H1 (cell line): ENCODE measurements around the gene METTL9. TPM values are rescaled to one million over a fixed set of nuclear protein-coding genes. Genes with fewer than 3 reads are reported as not detected.

Source experiments
- CTCF ChIA-PET: fragments of 300-600 bp; sonication (Branson Sonifier 250); formaldehyde crosslinking; loops from one replicate; lab custom pipeline; 2021; ENCODE audit not compliant: partially characterized antibody; lab: Charles Lee
- POLR2A ChIA-PET: fragments of 300-600 bp; sonication (Branson Sonifier 250); formaldehyde crosslinking; loops from one replicate; lab custom pipeline; 2021; ENCODE audit warnings: inconsistent platforms; ENCODE audit not compliant: partially characterized antibody; lab: Charles Lee
- DNase-seq, 2 experiments: peaks; one replicate each; pipeline versions ENCODE4 v3.0.0 to v3.0.0-alpha.2; 2010 to 2022; ENCODE audit warnings: low spot score in 2 of 2, low read depth in 1 of 2, mixed read lengths in 1 of 2
- FAIRE-seq: peaks from 2 replicates; lab custom pipeline; 2011; peaks lifted over from hg19 to GRCh38; lab: Jason Lieb, UNC
- H2AFZ ChIP-seq: 2 replicates; pipeline ENCODE4 v1.8.1; 2012; ENCODE audit warnings: low read length, inconsistent platforms
- H2AK5ac ChIP-seq: 2 replicates; pipeline ENCODE4 v1.6.1; 2013; ENCODE audit warnings: low read depth, low read length
- H2BK120ac ChIP-seq: replicated peaks from 2 replicates; pipeline ENCODE3; 2013; ENCODE audit warnings: low read depth, low read length, inconsistent platforms
- H2BK12ac ChIP-seq: 2 replicates; pipeline ENCODE4 v1.6.1; 2013; ENCODE audit warnings: low read depth, low read length
- H2BK15ac ChIP-seq: 2 replicates; pipeline ENCODE4 v1.6.1; 2013; ENCODE audit warnings: low read length
- H2BK20ac ChIP-seq: 2 replicates; pipeline ENCODE4 v1.6.1; 2013; ENCODE audit warnings: low read length
- H2BK5ac ChIP-seq: 2 replicates; pipeline ENCODE4 v1.6.1; 2013; ENCODE audit warnings: low read depth, low read length
- H3K14ac ChIP-seq: 2 replicates; pipeline ENCODE4 v1.6.1; 2013; ENCODE audit warnings: inconsistent platforms; ENCODE audit not compliant: insufficient read length
- H3K18ac ChIP-seq: 2 replicates; pipeline ENCODE4 v1.6.1; 2013; ENCODE audit warnings: low read length; ENCODE audit errors: extremely low read depth
- H3K23ac ChIP-seq: 2 replicates; pipeline ENCODE4 v1.6.1; 2013; ENCODE audit warnings: inconsistent platforms; ENCODE audit not compliant: insufficient read length
- H3K23me2 ChIP-seq: 2 replicates; pipeline ENCODE4 v1.6.1; 2013; ENCODE audit warnings: low read depth, low read length
- H3K27ac ChIP-seq: 2 replicates; pipeline ENCODE4 v1.6.1; 2011; ENCODE audit warnings: low read depth, low read length, inconsistent platforms
- H3K27me3 ChIP-seq, 4 experiments: replicated peaks in 1 of 4; 1 replicate in 1 of 4; 2 replicates in 3 of 4; pipeline versions ENCODE4 v1.6.1 to v1.8.1; 2011 to 2013; ENCODE audit warnings: low read length in 3 of 4, mild to moderate bottlenecking in 3 of 4, inconsistent platforms in 2 of 4, mixed read lengths in 2 of 4, moderate library complexity in 1 of 4; ENCODE audit not compliant: control insufficient read depth in 3 of 4, insufficient read depth in 3 of 4; ENCODE audit errors: extremely low read depth in 1 of 4
- H3K36me3 ChIP-seq, 4 experiments: 2 replicates each; pipeline versions ENCODE4 v1.6.1 to v1.8.1; 2011 to 2013; ENCODE audit warnings: mild to moderate bottlenecking in 4 of 4, low read length in 3 of 4, moderate library complexity in 2 of 4, control low read depth in 1 of 4, inconsistent platforms in 1 of 4; ENCODE audit not compliant: insufficient read depth in 4 of 4, control insufficient read depth in 2 of 4
- H3K4ac ChIP-seq: replicated peaks from 2 replicates; pipeline ENCODE3; 2013; ENCODE audit warnings: low read length, low read depth, mixed read lengths, inconsistent platforms; ENCODE audit not compliant: insufficient read length
- H3K4me1 ChIP-seq, 4 experiments: replicated peaks in 1 of 4; 1 replicate in 1 of 4; 2 replicates in 3 of 4; pipeline versions ENCODE4 v1.6.1 to v1.8.1; 2011 to 2013; ENCODE audit warnings: low read length in 3 of 4, inconsistent platforms in 2 of 4, mixed read lengths in 1 of 4; ENCODE audit not compliant: insufficient read depth in 4 of 4, control insufficient read depth in 3 of 4
- H3K4me2 ChIP-seq, 2 experiments: 2 replicates each; pipeline versions ENCODE4 v1.6.1 to v1.8.1; 2011 to 2013; ENCODE audit warnings: low read depth in 2 of 2, low read length in 2 of 2, control low read depth in 1 of 2, inconsistent platforms in 1 of 2, mild to moderate bottlenecking in 1 of 2; ENCODE audit not compliant: insufficient read depth in 1 of 2
- H3K4me3 ChIP-seq, 4 experiments: fragments of 200-600, 300-600 bp in 1 of 4; sonication (generic), shearing (Covaris generic), sonication (Bioruptor Twin) in 1 of 4; 2 replicates each; pipeline versions ENCODE4 v1.5.1 to v1.8.1; 2011 to 2016; ENCODE audit warnings: low read length in 4 of 4, low read depth in 3 of 4, control low read depth in 2 of 4, inconsistent platforms in 2 of 4, mild to moderate bottlenecking in 2 of 4, mixed read lengths in 1 of 4, moderate library complexity in 1 of 4; ENCODE audit not compliant: insufficient read depth in 2 of 4; ENCODE audit errors: extremely low read depth in 1 of 4
- H3K56ac ChIP-seq: replicated peaks from 2 replicates; pipeline ENCODE3; 2013; ENCODE audit warnings: low read depth, mild to moderate bottlenecking, mixed read lengths, low read length, inconsistent platforms; ENCODE audit not compliant: insufficient read length
- H3K79me1 ChIP-seq: 2 replicates; pipeline ENCODE4 v1.6.1; 2013; ENCODE audit warnings: low read depth, low read length, control low read depth
- H3K79me2 ChIP-seq, 2 experiments: 2 replicates each; pipeline versions ENCODE4 v1.6.1 to v1.8.1; 2012 to 2013; ENCODE audit warnings: low read length in 2 of 2, mild to moderate bottlenecking in 2 of 2, inconsistent platforms in 1 of 2; ENCODE audit not compliant: insufficient read depth in 2 of 2, control insufficient read depth in 1 of 2
- H3K9ac ChIP-seq, 4 experiments: replicated peaks in 1 of 4; 1 replicate in 1 of 4; 2 replicates in 3 of 4; pipeline versions ENCODE4 v1.6.1 to v1.8.1; 2011 to 2013; ENCODE audit warnings: low read depth in 3 of 4, low read length in 3 of 4, control low read depth in 2 of 4, mild to moderate bottlenecking in 2 of 4, moderate library complexity in 2 of 4, inconsistent platforms in 1 of 4; ENCODE audit errors: extremely low read depth in 1 of 4
- H3K9me3 ChIP-seq, 2 experiments: 2 replicates each; pipeline versions ENCODE4 v1.6.1 to v1.8.1; 2012 to 2013; ENCODE audit warnings: mild to moderate bottlenecking in 2 of 2, moderate library complexity in 2 of 2, control low read depth in 1 of 2, inconsistent platforms in 1 of 2, low read depth in 1 of 2, low read length in 1 of 2, mixed read lengths in 1 of 2; ENCODE audit not compliant: insufficient read depth in 2 of 2
- H4K20me1 ChIP-seq, 2 experiments: replicated peaks in 1 of 2; 2 replicates each; pipeline versions ENCODE3 to v1.8.1; 2011 to 2013; ENCODE audit warnings: inconsistent platforms in 2 of 2, low read length in 2 of 2, mild to moderate bottlenecking in 1 of 2; ENCODE audit not compliant: insufficient read depth in 2 of 2, control insufficient read depth in 1 of 2
- H4K5ac ChIP-seq: 2 replicates; pipeline ENCODE4 v1.6.1; 2013; ENCODE audit warnings: low read length, low read depth, mixed read lengths, inconsistent platforms; ENCODE audit not compliant: insufficient read length
- H4K8ac ChIP-seq: 2 replicates; pipeline ENCODE4 v1.8.0; 2013; ENCODE audit warnings: mild to moderate bottlenecking, moderate library complexity, low read length, inconsistent platforms; ENCODE audit not compliant: insufficient read depth; ENCODE audit errors: extremely low read depth
- H4K91ac ChIP-seq: replicated peaks from 2 replicates; pipeline ENCODE3; 2013; ENCODE audit warnings: low read length, mixed read lengths, inconsistent platforms; ENCODE audit not compliant: insufficient read length
- ASH2L ChIP-seq: fragments of 200-600, 300-600 bp; sonication (generic); IDR thresholded peaks from one replicate; pipeline ENCODE4 v1.7.1; 2017; ENCODE audit warnings: low read length
- CBX5 ChIP-seq: fragments of 300-800, 300-1000 bp; sonication (generic); IDR thresholded peaks from 2 replicates; pipeline ENCODE4 v1.7.1; 2016; ENCODE audit warnings: antibody characterized with exemption, low read length, low read depth
- CTBP2 ChIP-seq: IDR thresholded peaks from 2 replicates; pipeline ENCODE4 v1.7.0; 2011; ENCODE audit warnings: borderline replicate concordance, mild to moderate bottlenecking, moderate library complexity, mixed read lengths, low read length; ENCODE audit not compliant: insufficient read depth, insufficient read length
- GTF2F1 ChIP-seq: IDR thresholded peaks from 2 replicates; pipeline ENCODE4 v1.6.1; 2012; ENCODE audit warnings: low read depth, low read length, improper control_type of control experiment, borderline replicate concordance
- HDAC2 ChIP-seq, 2 experiments: fragments of 300-600 bp in 1 of 2; sonication (generic) in 1 of 2; IDR thresholded peaks; 2 replicates each; pipeline ENCODE4 v1.6.1; 2011 to 2012; ENCODE audit warnings: low read depth in 2 of 2, low read length in 2 of 2, mild to moderate bottlenecking in 2 of 2, moderate library complexity in 2 of 2, borderline replicate concordance in 1 of 2, inconsistent platforms in 1 of 2
- JUND ChIP-seq: IDR thresholded peaks from 2 replicates; pipeline ENCODE4 v1.6.1; 2011; ENCODE audit warnings: mild to moderate bottlenecking, improper control_type of control experiment, low read length
- NRF1 ChIP-seq: IDR thresholded peaks from 2 replicates; pipeline ENCODE4 v1.6.1; 2011; ENCODE audit warnings: mild to moderate bottlenecking, low read depth, low read length, improper control_type of control experiment
- PHF8 ChIP-seq: fragments of 200-600 bp; sonication (generic); conservative IDR thresholded peaks from 2 replicates; pipeline ENCODE4 v1.7.1; 2012; ENCODE audit warnings: low read depth, mild to moderate bottlenecking, inconsistent platforms, low read length, moderate library complexity
- POU5F1 ChIP-seq: IDR thresholded peaks from 2 replicates; pipeline ENCODE4 v1.6.1; 2011; ENCODE audit warnings: low read depth, mild to moderate bottlenecking, low read length, moderate library complexity
- RNF2 ChIP-seq: fragments of 200-900, 300-1000 bp; sonication (generic); IDR thresholded peaks from 2 replicates; pipeline ENCODE4 v1.7.1; 2016; ENCODE audit warnings: borderline replicate concordance, low read depth, mild to moderate bottlenecking, antibody characterized with exemption, low read length; ENCODE audit not compliant: poor library complexity, severe bottlenecking; ENCODE audit errors: missing control alignments
- SP4 ChIP-seq: IDR thresholded peaks from 2 replicates; pipeline ENCODE4 v1.6.1; 2012; ENCODE audit warnings: low read length, inconsistent platforms
- TAF7 ChIP-seq: optimal IDR thresholded peaks from 2 replicates; pipeline ENCODE3; 2011; ENCODE audit warnings: low read depth, mild to moderate bottlenecking, inconsistent platforms, low read length, moderate library complexity, borderline replicate concordance
- WGBS, 2 experiments: shearing (Covaris generic) in 1 of 2; methylation state at CpG; one replicate each; pipeline versions ENCODE4 v1.1.6 to v1.1.7; 2013 to 2015; ENCODE audit warnings: low lambda C conversion rate in 2 of 2, mixed read lengths in 2 of 2, inconsistent platforms in 1 of 2, low coverage in 1 of 2, missing lambda C conversion rate in 1 of 2; ENCODE audit not compliant: insufficient replicate concordance in 2 of 2, insufficient coverage in 1 of 2, insufficient read length in 1 of 2; ENCODE audit errors: extremely low coverage in 1 of 2, missing lambda C conversion rate in 1 of 2; 5-methylcytosine and 5-hydroxymethylcytosine counted together
- polyA plus RNA-seq, 7 experiments: library from polyadenylated mRNA; depleted of rRNA in 3 of 7; stranded (reverse) in 5 of 7; unstranded in 2 of 7; fragments of >200 nt in 5 of 7; fragments of 200-250 nt in 2 of 7; gene quantifications; 1 replicate in 5 of 7; 2 replicates in 1 of 7; 4 replicates in 1 of 7; pipeline versions ENCODE4 v1.2.1 to v1.2.3, GENCODE V29; 2011 to 2013; ENCODE audit warnings: missing spikeins in 2 of 7, mixed read lengths in 2 of 7
- total RNA-seq: library from RNA; stranded (reverse); fragmentation: NEBNext Ultra II Directional; extraction: Animal tissue kit (Norgen Biotek cat#: 25700); gene quantifications from 2 replicates; pipeline ENCODE4 v1.2.1, GENCODE V29; 2021

METTL9 gene
- total and polyA plus RNA-seq, 2 of the 8 experiments (the other 6 are each of a cell fraction or from before 2014, with no cell fraction given), result 45.4 to 112 TPM

DNA sequence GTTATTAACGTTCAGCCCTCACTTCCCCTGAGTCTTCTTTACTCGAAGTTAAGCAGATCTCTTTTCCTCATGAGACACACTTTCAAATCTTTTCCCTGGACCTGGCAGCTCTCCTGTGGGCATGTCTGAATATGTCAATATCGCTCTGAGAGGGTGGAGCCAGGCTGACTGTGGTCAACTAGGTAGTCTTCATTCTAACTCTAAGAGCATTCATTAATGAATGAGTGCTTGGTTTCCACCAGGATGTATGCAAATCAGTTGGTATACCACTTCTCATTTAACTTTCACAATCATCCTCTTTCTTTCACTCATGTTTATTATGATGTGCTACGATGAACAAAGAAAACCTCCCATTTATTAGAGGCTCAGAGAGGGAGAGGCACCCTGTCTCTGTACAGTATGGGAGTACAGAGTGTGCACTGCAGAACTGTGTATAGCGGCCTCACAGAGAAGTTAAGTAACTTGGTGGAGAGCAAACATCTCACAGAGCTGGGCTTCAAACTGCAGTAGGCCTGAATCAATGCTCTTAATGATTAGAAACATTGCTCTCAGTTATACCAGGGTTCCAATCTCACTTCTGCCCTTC is 104.3 kb downstream of the METTL9 start:
- Histone ChIP-seq H4K5ac (no peak overlapping the region), H3K79me1 (no peaks in the 10 kb centered on the region), H2AFZ (no peak overlapping the region), H3K36me3 (no peaks in the 10 kb centered on the region), H3K4me3 (no peak overlapping the region), H3K14ac (no peak overlapping the region), H3K9ac (no peak overlapping the region), H3K27me3 (no peaks in the 10 kb centered on the region), H4K91ac (no peak overlapping the region), H2BK15ac (no peak overlapping the region), H4K8ac (no peak overlapping the region), H2AK5ac (no peak overlapping the region), H3K4me1 (peaks cover 0 to 2% (median 1%) of the 10 kb centered on the region in 4 experiments; a peak in 2 of 7 replicates), H3K27ac (no peak overlapping the region), H3K4me2 (no peak overlapping the region), H3K79me2 (no peaks in the 10 kb centered on the region), H2BK12ac (no peak overlapping the region), H3K18ac (no peak overlapping the region), H2BK120ac (no peak overlapping the region), H2BK5ac (no peak overlapping the region), H3K23me2 (no peaks in the 10 kb centered on the region), H3K23ac (no peak overlapping the region), H3K56ac (no peak overlapping the region), H4K20me1 (no peaks in the 10 kb centered on the region), H3K4ac (no peak overlapping the region), H2BK20ac (no peak overlapping the region), H3K9me3 (peaks cover 0 to 3% of the 10 kb centered on the region in 2 experiments; a peak in 1 of 4 replicates)
- WGBS, 2 experiments, result 85% methylated on average over 5 of the region's 5 CpGs; no CpG with 5 or more reads in 1 of the 2 experiments
- ChIA-PET POLR2A (interaction anchor here (0.6 to 1.0 kb wide), 2 partner anchors 23 to 277 kb away, joined by 3 to 4 read pairs; no protein-coding TSS in a partner anchor), CTCF (interaction anchor here (0.7 to 2.1 kb wide), 4 partner anchors 17 to 1826 kb away, joined by 3 to 9 read pairs (median 3); partner anchors contain the start of gene OTOA)
- DNase-seq (no peak), FAIRE-seq (no peak)
- TF ChIP-seq SP4, result no peak
- TF ChIP-seq HDAC2 (IDR thresholded peaks at IDR 0.05; ENCODE audit: borderline replicate concordance in 1 of 2, low read depth in 2 of 2, low read length in 2 of 2), result no peak
- no peak for TF ChIP-seq GTF2F1
- TF ChIP-seq TAF7, result no peak
- no peak for TF ChIP-seq CTBP2
- no peak for TF ChIP-seq CBX5
- TF ChIP-seq PHF8, result no peak
- TF ChIP-seq RNF2, result no peak
- TF ChIP-seq JUND, result no peak
- no peak for TF ChIP-seq ASH2L
- TF ChIP-seq NRF1, result no peak
- TF ChIP-seq POU5F1, result no peak
